Gastrocnemius medialis (tissue), 4 donors: ENCODE measurements around the gene ETV6. TPM values are rescaled to one million over a fixed set of nuclear protein-coding genes. Genes with fewer than 3 reads are reported as not detected.

Source experiments
- ATAC-seq, 2 donors: fragments of 150-250 bp; one replicate each; pipeline ENCODE4 v1.9.1; 2016
- DNase-seq, 2 donors: peaks; one replicate each; pipeline ENCODE4 v3.0.0-alpha.2; 2019
- H3K27ac ChIP-seq, 4 donors: fragments of 200-600 bp; sonication (generic); 1 replicate in 1 of 4; 2 replicates in 3 of 4; pipeline ENCODE4 v1.5.1; 2016 to 2018; ENCODE audit warnings: mild to moderate bottlenecking in 2 of 4, moderate library complexity in 1 of 4
- H3K27me3 ChIP-seq, 3 donors: fragments of 200-600 bp; sonication (generic) in 2 of 3; 1 replicate in 1 of 3; 2 replicates in 2 of 3; pipeline versions ENCODE4 v1.5.1 to v1.6.0; 2016 to 2019; ENCODE audit warnings: mild to moderate bottlenecking in 1 of 3, moderate library complexity in 1 of 3
- H3K36me3 ChIP-seq, 2 donors: fragments of 200-600 bp; sonication (generic) in 1 of 2; one replicate each; pipeline ENCODE4 v1.5.1; 2017 to 2018
- H3K4me1 ChIP-seq, 2 donors: fragments of 200-600 bp; sonication (generic) in 1 of 2; one replicate each; pipeline ENCODE4 v1.5.1; 2016 to 2017; ENCODE audit warnings: mild to moderate bottlenecking in 2 of 2
- H3K4me3 ChIP-seq, 4 donors: fragments of 200-600 bp; sonication (generic) in 3 of 4; 1 replicate in 1 of 4; 2 replicates in 3 of 4; pipeline ENCODE4 v1.5.1; 2016 to 2019; ENCODE audit warnings: mild to moderate bottlenecking in 2 of 4
- H3K9me3 ChIP-seq, 3 donors: fragments of 200-600 bp; sonication (generic) in 2 of 3; 1 replicate in 1 of 3; 2 replicates in 2 of 3; pipeline ENCODE4 v1.5.1; 2016 to 2019
- CTCF ChIP-seq, 5 experiments: fragments of 450-650 bp in 3 of 5; fragments of 200-600 bp in 2 of 5; sonication (generic) in 2 of 5; IDR thresholded peaks in 4 of 5; conservative IDR thresholded peaks in 1 of 5; 1 replicate in 4 of 5; 2 replicates in 1 of 5; pipeline ENCODE4 v1.5.1; 2016 to 2019; ENCODE audit warnings: antibody characterized with exemption in 5 of 5, mild to moderate bottlenecking in 3 of 5, moderate library complexity in 3 of 5
- POLR2A ChIP-seq, 2 donors: fragments of 450-650 bp; IDR thresholded peaks; one replicate each; pipeline ENCODE4 v1.6.1; 2017; ENCODE audit warnings: antibody characterized with exemption in 2 of 2, mild to moderate bottlenecking in 2 of 2, moderate library complexity in 2 of 2
- in situ Hi-C, 4 donors: fragments of 200-750 bp; cut with MboI; loops; one replicate each; pipeline versions ENCODE4 v1.15.0 to v1.8.0; 2017; ENCODE audit warnings: low sequenced_read_pairs in 4 of 4
- intact Hi-C: fragments of 100-400 bp; cut with DNase I; formaldehyde crosslinking; loops from one replicate; pipeline ENCODE4 v1.15.1; 2023; ENCODE audit warnings: low total_unique reads
- total RNA-seq, 4 donors: library from RNA; depleted of rRNA; stranded (reverse); fragments of >200 nt; gene quantifications; one replicate each; pipeline versions ENCODE4 v1.1.0 to v1.2.3, GENCODE V29; 2016

ETV6 gene
- total RNA-seq, 4 donors from 2014 or later: 2.8 to 5.9 (median 3.3) TPM

- DNase-seq: no peak
- Histone ChIP-seq H3K27me3 (no peaks in the 10 kb centered on the region), H3K4me3 (no peak overlapping the region), H3K36me3 (no peaks in the 10 kb centered on the region), H3K9me3 (no peaks in the 10 kb centered on the region), H3K4me1 (peaks cover 14% of the 10 kb centered on the region in 2 donors), H3K27ac (no peak overlapping the region)
- no peak for TF ChIP-seq CTCF (IDR thresholded peaks at IDR 0.05 in 4 of 5, conservative IDR thresholded peaks at IDR 0.05 in 1 of 5)
- TF ChIP-seq POLR2A (IDR thresholded peaks at IDR 0.05): no peak
- in situ Hi-C loops (no loop called here), intact Hi-C loops (no loop called here)
- no peak for ATAC-seq
These were observed 44.1 kb downstream of the ETV6 start for GRCh38 chr12:11693601-11694000.

- DNase-seq (no peak), ATAC-seq (no peak)
- intact Hi-C loops: no loop called here
- no peak for TF ChIP-seq POLR2A (IDR thresholded peaks at IDR 0.05)
- no peak for TF ChIP-seq CTCF (IDR thresholded peaks at IDR 0.05 in 4 of 5, conservative IDR thresholded peaks at IDR 0.05 in 1 of 5)
- no peaks in the 10 kb centered on the region for H3K36me3 ChIP-seq
- H3K9me3 ChIP-seq: no peaks in the 10 kb centered on the region
- no peaks in the 10 kb centered on the region for H3K27me3 ChIP-seq
- in situ Hi-C loops: no loop called here
- no peak overlapping the region for H3K27ac ChIP-seq
- peaks cover 12 to 14% of the 10 kb centered on the region in 2 donors for H3K4me1 ChIP-seq
- H3K4me3 ChIP-seq: no peak overlapping the region
These were observed 45.1 kb downstream of the ETV6 start for GRCh38 chr12:11694528-11694927.

- Histone ChIP-seq H3K9me3 (no peaks in the 10 kb centered on the region), H3K4me1 (peaks cover 12 to 14% of the 10 kb centered on the region in 2 donors), H3K27me3 (no peaks in the 10 kb centered on the region), H3K36me3 (no peaks in the 10 kb centered on the region), H3K27ac (no peak overlapping the region), H3K4me3 (no peak overlapping the region)
- in situ Hi-C loops: no loop called here
- no peak for TF ChIP-seq POLR2A (IDR thresholded peaks at IDR 0.05)
- TF ChIP-seq CTCF (IDR thresholded peaks at IDR 0.05 in 4 of 5, conservative IDR thresholded peaks at IDR 0.05 in 1 of 5): no peak
- intact Hi-C loops: no loop called here
- DNase-seq: peak; percentile 24 to 43
- peak; percentile 77 to 89 for ATAC-seq
These were observed 45.8 kb downstream of the ETV6 start for GRCh38 chr12:11695321-11695720.

- no peaks in the 10 kb centered on the region for H3K9me3 ChIP-seq
- H3K27me3 ChIP-seq: no peaks in the 10 kb centered on the region
- intact Hi-C loops (no loop called here), in situ Hi-C loops (no loop called here)
- H3K4me1 ChIP-seq: peaks cover 12 to 20% of the 10 kb centered on the region in 2 donors
- ATAC-seq (no peak), DNase-seq (no peak)
- H3K36me3 ChIP-seq: no peaks in the 10 kb centered on the region
- TF ChIP-seq CTCF (IDR thresholded peaks at IDR 0.05 in 4 of 5, conservative IDR thresholded peaks at IDR 0.05 in 1 of 5) (no peak), POLR2A (IDR thresholded peaks at IDR 0.05) (no peak)
- H3K4me3 ChIP-seq: no peak overlapping the region
- H3K27ac ChIP-seq: no peak overlapping the region
These were observed 46.6 kb downstream of the ETV6 start for GRCh38 chr12:11696084-11696483.

- H3K27me3 ChIP-seq: no peaks in the 10 kb centered on the region
- no peaks in the 10 kb centered on the region for H3K9me3 ChIP-seq
- intact Hi-C loops: no loop called here
- no peak overlapping the region for H3K4me3 ChIP-seq
- ATAC-seq (no peak), DNase-seq (no peak)
- in situ Hi-C loops: no loop called here
- TF ChIP-seq POLR2A (IDR thresholded peaks at IDR 0.05) (no peak), CTCF (IDR thresholded peaks at IDR 0.05 in 4 of 5, conservative IDR thresholded peaks at IDR 0.05 in 1 of 5) (no peak)
- peaks cover 14 to 26% of the 10 kb centered on the region in 2 donors for H3K4me1 ChIP-seq
- H3K36me3 ChIP-seq: no peaks in the 10 kb centered on the region
- H3K27ac ChIP-seq: no peak overlapping the region
These were observed 47.7 kb downstream of the ETV6 start for GRCh38 chr12:11697131-11697530.
